IMR-90 (cell line): ENCODE results near the gene SPAG9. TPM values are rescaled to one million over a fixed set of nuclear protein-coding genes. Genes with fewer than 3 reads are reported as not detected.

Experiments used
- CHD1 ChIP-seq: IDR thresholded peaks from 2 replicates; pipeline ENCODE4 v1.6.1; 2012; ENCODE audit warnings: low read depth, low read length, improper control_type of control experiment
- CTCF ChIP-seq: conservative IDR thresholded peaks from 2 replicates; pipeline ENCODE4 v1.5.1; 2012; ENCODE audit warnings: mild to moderate bottlenecking, low read depth, low read length, improper control_type of control experiment
- polyA plus RNA-seq, 3 experiments: library from polyadenylated mRNA; depleted of rRNA; stranded (reverse); fragments of >200 nt; gene quantifications; 2 replicates each; pipeline ENCODE4 v1.2.3, GENCODE V29; 2012; ENCODE audit warnings: low replicate concordance in 1 of 3
- total RNA-seq: library from RNA; depleted of rRNA; stranded (reverse); fragments of >200 nt; gene quantifications from 2 replicates; pipeline ENCODE4 v1.2.3, GENCODE V29; 2012

The SPAG9 gene
- total and polyA plus RNA-seq, 2 of the 4 experiments (the other 2 are of a cell fraction): 26.7 to 75.5 TPM

- peak; percentile 74 for TF ChIP-seq CTCF
- TF ChIP-seq CHD1: 0 out of 2 replicates have a peak, but pooled peaks have one; percentile 39
Measured at GRCh38 chr17:50949989-50950877, 170.4 kb downstream of the SPAG9 start (continued).
